HG03066 (cell line): ENCODE measurements around the gene CPA1.

ENCODE experiments used
- ATAC-seq: cut with Tn5 transposase; IDR thresholded peaks from one replicate; pipeline ENCODE4 v1.9.1; 2021; ENCODE audit warnings: low read depth; ENCODE audit not compliant: unreplicated experiment

The CPA1 gene

DNA sequence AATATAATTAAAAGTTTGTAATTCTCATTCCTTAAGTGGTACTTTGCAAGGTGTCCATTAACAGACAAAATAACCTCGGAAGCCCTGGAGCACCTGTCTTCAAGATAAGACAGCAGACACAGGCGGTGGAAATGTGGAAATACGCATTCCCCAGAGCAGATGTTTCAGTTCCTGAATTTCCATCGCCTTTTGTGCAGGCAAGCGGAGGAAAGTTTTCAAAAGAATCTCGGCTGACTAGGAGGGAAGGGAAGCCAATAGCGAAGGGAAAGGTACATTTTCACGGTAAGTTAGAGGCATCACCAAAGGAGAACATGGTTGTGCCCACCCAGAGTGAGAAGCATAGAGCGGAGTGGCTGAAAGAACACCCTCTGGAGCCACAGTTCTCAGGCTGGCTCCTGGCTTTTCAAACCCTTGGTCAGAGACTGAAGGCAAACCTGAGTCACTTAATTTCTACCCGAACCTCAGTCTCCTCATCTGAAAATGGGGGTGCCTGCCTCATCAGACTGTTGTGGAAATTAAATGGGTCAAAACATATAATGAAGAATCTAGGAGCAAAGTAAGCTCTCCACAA, 13.6 kb downstream of the CPA1 start:
- ATAC-seq = no peak

DNA sequence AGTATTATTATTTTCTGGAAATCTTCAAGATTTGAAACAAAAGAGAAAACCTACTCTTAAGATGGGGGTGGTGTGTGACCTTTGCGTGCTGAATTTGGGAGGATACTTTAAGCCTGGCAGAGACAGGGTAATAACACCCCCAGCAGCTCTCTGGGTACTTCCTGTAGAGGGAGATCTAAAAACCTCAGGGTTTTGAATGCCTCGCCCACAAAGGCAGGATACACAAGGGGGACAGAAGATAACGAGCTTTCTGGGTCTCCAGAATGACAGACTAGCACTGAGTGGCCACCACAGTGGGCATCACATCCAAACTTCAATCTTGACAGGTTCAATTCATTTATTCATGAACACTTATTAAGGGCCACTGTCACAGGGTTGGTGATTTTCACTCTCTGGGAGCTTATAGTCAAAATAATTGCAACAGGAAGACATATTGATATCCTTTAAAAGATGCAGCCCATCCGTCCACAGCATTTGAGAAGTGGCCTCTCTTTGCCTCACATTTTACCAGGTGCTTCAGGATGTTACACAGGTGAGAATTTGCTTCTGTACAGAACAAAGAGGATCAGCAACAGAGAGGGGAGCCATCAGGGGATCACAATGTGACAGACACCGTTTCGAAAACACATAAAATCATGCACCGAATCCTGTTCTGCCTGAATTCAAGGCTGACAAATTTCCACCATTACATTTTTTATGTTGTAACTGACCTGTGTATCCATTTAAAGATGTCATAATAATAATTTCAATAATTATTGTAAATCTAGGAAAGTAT, 14.3 kb downstream of the CPA1 start:
- no peak for ATAC-seq

DNA sequence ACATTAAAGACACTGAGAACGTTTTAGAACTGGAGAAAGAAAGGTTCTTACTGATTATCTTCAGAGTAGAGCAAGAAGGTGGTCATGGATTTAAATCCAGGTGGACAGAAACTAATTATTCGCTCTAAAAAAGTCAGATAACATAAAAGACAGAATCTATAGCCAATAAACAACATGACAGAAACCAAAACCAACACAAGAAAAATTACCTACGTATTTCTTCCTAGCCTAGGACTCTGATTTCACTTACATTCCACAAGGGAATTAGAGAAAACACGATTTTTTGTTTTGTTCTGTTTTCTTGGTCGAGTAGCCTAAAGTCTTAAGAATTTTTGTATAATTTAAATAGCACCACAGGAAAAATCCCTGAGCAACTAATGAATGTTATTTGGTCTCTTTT, 15.1 kb downstream of the CPA1 start:
- ATAC-seq = no peak

DNA sequence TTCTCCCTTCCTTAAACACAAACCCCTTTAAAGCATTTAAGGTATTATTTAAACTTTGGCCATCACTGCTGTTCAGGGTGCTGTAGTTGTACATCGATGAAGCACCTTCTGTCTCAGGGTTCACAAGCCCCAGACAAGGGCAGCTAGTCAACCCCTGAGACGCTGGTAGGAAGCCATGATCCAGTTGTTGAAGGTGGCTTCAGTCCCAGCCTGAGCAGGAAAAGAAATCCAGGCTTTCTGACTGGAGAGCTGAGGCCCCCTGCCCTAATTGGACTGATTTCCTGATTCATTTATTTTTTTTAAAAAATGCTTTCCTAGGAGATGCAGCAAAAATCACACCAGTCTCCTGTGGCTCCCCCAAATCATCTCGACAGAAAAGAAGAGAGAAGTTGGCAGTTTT, 15.8 kb downstream of the CPA1 start:
- ATAC-seq = no peak

DNA sequence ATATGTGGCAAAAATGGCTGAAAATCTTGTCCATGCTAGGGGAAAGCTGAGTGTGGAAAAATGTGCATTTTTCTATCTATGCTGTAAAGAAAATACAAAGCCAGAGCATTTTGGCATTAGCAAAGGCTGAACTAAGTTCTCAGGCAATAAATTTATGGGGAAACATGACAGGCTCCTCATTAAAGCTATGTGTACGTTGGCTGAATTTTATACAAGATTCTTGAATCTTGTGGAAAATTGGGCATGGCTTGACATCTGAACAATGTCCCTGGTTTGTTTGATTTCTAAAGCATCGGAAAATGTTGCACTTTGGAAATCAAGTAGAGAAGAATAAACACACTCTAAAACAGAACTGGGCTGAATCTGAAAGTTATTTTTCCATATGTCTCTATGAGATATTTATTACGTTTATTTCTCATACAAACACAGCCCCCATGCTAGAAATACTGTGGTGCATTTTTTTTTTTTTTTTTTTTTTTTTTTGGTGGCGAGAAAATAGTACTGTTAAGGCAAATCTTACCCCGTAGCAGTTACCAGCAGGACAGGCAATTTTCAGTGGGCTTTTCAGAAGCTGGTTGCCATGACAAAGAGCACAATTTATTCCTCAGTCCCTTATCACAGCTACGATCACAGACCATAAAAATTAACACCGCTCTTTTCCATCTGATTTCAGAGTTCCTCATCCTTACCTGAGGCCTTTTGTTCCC, 16.9 kb downstream of the CPA1 start:
- no peak for ATAC-seq

DNA sequence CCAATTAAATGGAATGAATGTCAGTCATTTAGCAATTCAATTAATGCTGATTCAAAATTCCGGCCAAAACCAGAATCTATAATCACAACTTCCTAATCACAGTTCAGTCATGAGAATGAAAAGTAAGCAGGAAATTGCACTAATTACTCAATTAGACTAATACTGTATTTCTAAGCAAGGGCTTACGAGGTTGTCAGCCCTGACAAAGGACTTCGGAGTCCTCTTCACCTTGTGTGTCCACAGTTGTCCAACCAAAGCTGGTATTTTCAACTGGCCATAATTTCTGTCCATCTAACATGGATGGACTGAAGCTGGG, 17.4 kb downstream of the CPA1 start:
- no peak for ATAC-seq

DNA sequence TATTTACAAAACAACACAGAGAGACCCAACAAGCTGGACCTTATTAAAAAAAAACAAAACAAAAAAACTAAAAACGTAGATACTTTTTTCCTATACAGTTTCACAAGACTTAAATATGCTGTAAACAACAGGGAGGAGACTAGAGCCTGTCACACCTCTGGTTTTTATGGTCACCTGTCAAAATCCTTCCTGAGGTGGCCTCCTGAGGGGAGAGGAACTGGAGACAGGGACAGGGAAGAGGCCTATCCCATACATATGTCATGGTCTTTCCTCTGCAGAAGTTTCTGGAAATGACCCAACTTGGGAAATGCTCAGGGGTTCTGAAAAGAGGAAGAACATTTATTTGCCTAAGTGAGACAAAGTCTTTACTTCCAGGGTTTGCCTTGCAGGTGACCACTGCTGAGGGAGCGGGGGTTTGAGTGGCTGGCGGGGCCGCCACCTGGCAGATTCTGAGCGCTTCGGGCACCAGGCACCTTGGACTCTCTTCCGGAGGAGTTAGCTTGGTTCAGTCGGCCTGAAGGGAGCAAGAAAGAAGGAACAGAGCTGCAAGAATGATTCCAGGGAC, 18.3 kb downstream of the CPA1 start:
- ATAC-seq = no peak

DNA sequence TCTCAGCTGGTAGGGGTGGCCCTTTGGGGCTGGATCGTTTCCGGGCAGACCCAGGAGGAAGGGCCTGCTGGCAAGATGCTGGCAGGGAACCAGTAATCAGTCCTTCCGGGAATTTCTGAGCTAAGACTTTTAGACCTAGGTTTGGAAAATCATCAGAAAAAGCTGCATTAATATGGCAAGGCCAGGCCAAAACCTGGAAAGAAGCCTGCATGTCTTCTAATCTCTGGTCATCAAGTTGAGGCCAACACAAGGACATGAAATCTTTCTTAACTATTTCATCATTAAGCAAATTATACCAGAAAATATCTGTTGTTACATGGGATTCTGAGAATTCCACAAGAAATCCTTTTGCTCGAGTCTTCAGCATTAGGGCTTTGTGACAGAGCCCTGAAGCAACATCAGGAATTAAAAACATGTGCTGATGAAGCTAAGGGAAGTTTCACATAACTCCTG, 19.9 kb downstream of the CPA1 start:
- no peak for ATAC-seq

DNA sequence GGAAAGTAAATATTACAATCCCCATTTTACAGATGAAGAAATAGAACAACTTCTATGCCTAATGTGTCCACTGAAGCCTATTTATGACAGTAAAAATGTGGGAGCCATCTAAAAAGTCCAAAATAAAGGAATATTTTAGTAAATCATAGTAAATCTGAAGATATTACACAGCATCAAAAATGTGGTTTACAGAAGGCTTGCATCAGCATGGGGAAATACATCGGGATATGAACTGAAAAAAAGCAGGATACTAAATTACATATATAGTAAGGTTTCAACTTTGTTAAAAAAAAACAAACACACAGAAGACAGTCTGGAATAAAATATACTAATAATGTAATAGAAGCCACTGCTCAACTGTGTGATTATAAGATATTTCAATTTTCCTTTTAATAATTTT, 20.8 kb downstream of the CPA1 start:
- no peak for ATAC-seq

DNA sequence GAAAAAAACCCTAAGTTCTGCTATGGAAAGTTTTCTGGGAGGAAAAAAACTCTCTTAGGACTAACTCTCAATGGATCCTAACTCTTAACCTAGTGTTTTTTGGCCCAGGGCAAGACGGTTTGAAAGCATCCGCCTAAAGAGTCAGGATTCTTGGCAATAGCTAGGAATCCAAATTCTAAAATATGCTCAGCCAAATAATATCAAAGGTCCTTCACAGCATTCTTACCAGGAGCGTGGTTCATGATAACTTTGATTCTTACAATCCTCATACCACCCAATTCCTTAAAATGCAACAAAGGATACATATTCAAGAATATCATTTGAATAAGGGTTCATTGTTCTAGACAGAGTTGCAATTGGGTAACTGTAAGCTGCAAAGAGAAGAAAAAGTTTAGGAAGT, 21.3 kb downstream of the CPA1 start:
- ATAC-seq = no peak

DNA sequence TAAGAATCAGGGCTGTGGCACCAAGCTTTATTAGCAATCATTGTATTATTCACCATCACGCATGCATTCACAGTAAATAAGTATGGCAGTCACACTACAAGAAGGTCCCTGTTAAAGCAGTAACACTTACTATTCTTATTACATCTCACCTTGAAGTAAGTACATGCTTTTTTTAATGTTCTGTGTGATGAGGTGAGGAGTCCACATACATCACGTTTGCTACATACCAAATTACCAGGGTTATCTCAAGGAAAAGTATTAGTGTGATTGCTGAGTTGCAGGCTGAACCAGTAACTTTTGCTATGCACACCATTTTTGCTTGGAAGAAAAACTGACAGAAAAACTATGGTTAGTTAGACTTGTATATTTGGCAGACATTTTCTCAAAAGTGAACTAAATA, 24.7 kb downstream of the CPA1 start:
- no peak for ATAC-seq

DNA sequence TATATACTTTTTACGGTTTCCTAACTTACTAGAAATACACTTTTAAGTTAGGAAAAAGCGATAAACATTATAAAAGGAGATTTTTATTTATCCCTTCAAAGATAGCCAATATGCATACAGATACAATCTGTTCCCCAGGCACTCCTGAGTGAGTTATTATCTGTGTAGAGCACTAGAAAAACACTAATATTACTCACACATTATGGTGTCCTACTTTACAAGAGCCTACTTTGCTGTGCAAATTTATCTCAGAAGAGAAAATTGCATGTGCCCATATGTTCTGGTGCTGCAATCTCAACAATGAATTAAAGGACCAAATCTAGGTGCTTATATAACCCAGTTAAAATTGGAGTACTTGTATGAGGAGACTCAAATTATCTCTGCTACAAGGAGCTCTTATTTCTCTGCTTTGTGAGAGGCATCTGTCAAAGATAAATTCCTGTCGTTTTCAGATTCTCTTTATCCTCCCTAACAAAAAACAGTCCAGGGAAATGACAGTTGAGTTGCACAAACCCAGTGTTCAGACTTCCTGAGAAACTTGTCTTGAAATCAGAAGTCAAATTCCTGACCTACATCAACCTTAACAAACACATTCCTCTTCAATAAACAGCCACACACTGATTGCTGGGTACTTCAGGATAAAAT, 28.9 kb downstream of the CPA1 start:
- ATAC-seq = no peak

DNA sequence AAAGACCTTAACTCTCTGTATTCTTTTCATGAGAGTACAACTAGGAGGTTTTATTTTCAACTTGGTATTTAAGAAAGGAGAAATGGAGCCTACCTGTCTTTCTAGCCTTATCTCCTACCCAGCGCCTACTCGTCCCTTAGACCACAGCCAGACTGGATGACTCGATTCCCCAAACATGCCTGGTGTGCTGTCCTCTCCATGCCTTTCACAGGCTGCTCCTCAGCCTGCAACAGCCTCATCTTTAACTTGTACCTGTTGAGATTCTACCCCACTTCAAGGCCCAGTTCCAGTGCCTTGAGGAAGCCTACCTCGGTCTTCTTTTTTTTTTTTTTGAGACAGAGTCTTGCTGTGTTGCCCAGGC, 29.4 kb downstream of the CPA1 start:
- no peak for ATAC-seq

DNA sequence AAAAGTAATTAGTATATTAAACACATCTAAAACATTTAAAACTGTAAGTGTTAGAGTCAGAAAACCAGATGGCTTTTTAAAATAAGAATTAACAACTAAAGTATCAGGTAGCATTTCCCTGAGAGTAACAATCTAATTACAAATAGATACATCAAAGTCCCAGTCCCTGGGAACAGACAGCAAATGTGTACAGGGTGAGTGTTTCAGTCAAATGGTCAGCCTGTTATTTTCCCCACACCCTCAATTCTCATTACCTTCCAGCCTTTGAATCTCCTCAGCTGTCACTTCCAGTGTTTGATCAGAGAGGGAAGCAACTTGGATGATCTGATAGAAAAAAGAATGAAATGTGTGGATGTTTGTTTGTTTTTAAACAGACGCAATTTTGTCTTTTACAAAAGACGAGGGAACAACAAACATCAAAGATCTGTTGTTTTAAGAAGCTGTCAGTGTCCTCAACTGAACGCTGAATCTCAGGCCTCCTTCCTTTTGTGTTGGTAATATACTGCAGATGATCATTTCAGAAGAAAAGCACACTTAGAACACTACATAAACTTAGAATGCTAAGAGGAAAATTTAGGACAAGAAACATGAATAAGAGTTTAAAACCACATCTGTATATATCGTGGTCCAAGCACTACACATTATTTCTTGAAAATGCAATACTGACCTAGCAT, 30.7 kb downstream of the CPA1 start:
- ATAC-seq = no peak

DNA sequence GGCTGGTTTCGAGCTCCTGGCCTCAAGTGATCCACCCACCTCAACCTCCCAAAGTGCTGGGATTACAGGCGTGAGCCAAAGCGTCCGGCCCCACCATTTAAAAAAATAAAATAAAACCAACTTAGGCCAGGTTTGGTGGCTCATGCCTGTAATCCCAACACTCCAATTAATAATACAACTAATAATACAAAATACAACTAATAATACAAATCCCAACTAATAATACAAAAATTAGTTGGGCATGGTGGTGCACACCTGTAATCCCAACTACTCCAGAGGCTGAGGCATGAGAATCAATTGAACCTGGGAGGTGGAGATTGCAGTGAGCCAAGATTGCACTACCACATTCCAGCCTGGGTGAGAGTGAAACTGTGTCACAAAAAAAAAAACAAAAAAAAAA, 32.9 kb downstream of the CPA1 start:
- no peak for ATAC-seq

DNA sequence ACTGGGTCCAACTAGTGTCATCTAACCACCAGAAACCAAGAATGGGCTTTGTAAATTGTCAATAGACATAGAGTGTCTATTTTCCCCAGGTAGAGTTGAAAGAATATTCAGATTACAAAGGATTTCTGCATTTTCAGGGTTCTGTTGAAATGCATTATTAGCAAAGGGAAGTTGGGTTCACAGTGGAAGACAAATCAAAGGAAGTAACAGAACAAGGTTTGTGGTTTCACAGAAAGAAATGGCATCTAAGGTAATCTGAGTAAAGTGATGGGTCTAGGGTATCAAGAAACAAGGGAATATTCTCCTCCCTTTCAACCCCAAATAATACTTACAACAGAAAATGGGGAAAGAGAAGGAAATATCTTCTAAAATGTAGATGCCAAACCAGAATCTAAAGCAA, 34.7 kb downstream of the CPA1 start:
- ATAC-seq = no peak

DNA sequence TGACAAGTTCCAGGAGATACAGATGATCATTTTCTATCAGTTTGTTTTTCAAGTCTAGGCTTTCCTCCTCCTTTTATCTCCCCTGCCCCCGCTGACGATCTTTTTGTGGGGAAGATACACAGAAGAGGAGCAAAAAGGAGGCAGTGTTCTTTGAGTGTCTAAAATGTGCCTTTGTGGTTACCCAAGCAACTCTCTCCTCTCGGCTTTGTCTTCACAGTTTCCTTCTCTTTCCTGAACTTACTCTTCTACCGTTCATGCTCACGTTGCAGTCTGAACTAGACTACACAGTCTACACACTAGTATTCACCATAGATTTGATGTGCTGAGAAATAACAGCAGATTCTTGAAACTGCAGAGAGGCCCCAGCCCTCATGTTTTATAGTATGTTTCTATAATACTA, 36.9 kb downstream of the CPA1 start:
- no peak for ATAC-seq

DNA sequence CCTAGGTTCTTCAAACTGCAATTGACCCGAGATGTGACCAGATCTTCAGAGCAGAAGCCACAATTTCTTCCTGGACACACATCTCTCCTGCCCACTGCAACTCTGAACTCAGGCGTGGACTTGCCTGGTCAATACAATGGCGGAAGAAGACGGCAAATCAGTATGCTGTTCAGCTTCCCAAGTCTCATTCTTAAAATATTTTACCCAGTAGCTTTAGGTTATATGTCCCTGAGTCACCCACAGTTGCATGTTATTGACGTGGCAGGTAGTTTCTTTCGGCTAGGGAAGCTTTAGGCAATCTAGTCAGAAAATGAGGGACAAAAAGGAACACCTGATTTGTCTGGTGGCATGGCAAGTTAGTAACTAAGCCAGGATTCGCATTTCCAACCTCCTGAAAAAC, 38.0 kb downstream of the CPA1 start:
- ATAC-seq = no peak

DNA sequence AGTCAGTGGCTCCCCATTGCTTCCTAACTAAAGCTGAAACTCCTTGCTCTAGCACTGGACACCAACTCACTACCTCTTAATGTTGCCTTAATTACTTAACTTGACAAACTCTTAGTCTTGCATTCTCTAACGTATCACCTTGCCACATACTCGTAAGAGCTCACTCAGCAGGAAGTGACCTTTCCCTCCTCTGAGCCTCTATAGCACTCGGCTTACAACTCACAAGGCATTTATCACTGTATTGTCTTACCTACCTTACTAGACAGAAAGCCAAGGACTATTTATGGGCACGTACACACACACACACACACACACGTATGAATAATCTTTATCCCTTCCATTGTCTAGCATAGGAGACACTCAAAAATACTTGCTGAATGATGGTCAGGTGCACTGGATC, 39.4 kb downstream of the CPA1 start:
- ATAC-seq = no peak

DNA sequence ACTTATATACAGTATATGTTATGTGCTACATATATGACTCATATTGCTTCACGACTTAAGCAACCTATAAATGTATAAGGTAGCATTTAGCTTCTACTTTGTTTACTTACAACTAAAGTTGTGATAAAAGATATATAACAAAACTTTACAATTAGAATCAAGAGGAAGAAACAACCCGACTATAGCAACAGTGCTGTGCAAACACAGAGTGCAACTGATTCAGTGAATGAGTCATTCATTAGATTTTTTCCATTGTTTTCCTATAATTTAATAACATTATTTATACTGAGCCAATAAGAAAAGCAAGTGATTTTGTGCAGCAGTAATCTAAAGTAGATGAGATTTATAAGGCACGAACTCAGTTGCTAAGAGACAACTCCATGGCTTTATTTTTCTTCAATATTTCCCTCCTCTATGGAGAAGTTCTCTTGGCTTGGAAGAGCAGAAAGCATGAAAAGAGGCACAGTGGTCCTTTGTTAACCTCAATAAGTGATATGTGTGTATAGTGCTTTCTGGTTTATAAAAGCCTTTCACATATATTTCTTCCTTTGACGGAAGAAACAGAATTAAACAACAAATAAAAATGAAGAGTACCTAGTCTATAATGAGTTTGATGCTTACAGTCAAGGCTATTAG, 40.8 kb downstream of the CPA1 start:
- no peak for ATAC-seq
